Mammary epithelial cell (primary cell): Measurements from ENCODE around the gene CFI.

Experiments
- CTCF ChIP-seq, 2 donors: IDR thresholded peaks in 1 of 2; conservative IDR thresholded peaks in 1 of 2; 2 replicates each; pipeline ENCODE4 v1.5.1; 2011 to 2012; ENCODE audit warnings: inconsistent platforms in 2 of 2, low read length in 2 of 2, mild to moderate bottlenecking in 2 of 2, control low read depth in 1 of 2, low read depth in 1 of 2; ENCODE audit not compliant: insufficient read depth in 1 of 2; ENCODE audit errors: extremely low read depth in 1 of 2
- EZH2 ChIP-seq: IDR thresholded peaks from 2 replicates; pipeline ENCODE4 v1.6.1; 2012; ENCODE audit warnings: low read length, inconsistent platforms, borderline replicate concordance

DNA sequence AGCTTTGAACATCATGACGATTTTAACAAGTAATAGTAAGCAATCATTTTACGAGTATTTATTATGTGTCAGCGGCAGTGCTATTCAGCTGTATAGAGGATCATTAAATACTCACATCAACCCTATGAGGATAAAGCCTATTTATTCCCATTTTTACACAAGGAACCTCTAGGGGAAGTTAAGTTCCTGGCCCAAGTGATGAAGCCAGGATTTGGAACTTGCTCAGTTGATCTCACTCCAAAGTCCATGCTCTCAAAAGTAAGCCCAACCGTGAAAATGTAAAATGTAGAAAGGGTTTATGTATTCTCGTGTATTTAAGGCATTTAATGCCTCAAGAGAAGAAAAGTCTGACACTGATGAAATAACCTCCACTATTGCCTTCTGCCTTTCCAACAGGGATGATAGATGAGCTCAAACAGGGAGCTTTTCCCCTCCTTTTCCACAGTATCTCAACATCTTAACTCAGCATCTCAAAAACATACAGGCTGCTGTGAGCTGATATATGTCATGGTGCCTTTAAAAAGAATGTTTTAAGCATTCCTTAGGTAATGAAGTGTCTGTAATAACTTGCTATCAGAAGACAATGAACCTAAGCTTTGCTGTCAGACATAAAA is 36.9 kb downstream of the CFI start:
- TF ChIP-seq CTCF (conservative IDR thresholded peaks at IDR 0.05 in 1 of 2, IDR thresholded peaks at IDR 0.05 in 1 of 2; ENCODE audit: extremely low read depth in 1 of 2, insufficient read depth in 1 of 2, low read depth in 1 of 2, low read length in 2 of 2) (no peak), EZH2 (no peak)
